ENCODE data around the gene RCSD1.

- no peak for TF ChIP-seq CTCF (IDR thresholded peaks at IDR 0.05)
- no peak for TF ChIP-seq POLR2A (IDR thresholded peaks at IDR 0.05)
These were observed 49.7 kb downstream of the RCSD1 start for GRCh38 chr1:167679714-167680113.

Measured in uterus (tissue), 2 donors.